ENCODE results near the gene HECTD2. TPM values are rescaled to one million over a fixed set of nuclear protein-coding genes. Genes with fewer than 3 reads are reported as not detected.

The HECTD2 gene
- total and polyA plus RNA-seq, 2 of the 8 experiments (the other 6 are each of a cell fraction or from before 2014, with no cell fraction given), result 5.7 to 11.9 TPM

DNA sequence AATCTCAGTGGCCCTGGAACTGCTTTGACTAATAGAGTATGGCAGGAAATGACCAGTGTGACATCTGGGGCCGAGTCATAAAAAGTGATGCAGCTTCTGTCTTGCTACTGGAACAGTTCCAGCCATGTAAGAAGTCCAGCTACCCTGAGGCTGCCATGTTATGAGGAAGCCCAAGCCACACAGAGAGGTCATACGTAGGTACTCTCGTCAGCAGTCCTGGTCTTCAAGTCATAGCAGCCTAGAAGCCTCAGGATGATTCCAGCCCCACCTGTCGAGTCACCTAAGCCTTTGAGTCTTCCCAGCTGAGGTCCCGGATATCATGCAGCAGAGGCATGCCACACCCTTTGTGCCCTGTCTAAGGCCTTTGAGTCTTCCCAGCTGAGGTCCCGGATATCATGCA lies 130.6 kb downstream of the HECTD2 start:
- no peak overlapping the region for H3K9ac ChIP-seq (replicated peaks in 1 of 4; ENCODE audit: extremely low read depth in 1 of 4, low read depth in 3 of 4, low read length in 3 of 4)
- H3K36me3 ChIP-seq (ENCODE audit: control insufficient read depth in 2 of 4, insufficient read depth in 4 of 4, low read length in 3 of 4), result no peaks in the 10 kb centered on the region
- no peak overlapping the region for H3K23ac ChIP-seq (ENCODE audit: insufficient read length)
- H2BK5ac ChIP-seq (ENCODE audit: low read depth, low read length), result no peak overlapping the region
- no peak overlapping the region for H3K4me3 ChIP-seq (ENCODE audit: extremely low read depth in 1 of 4, insufficient read depth in 2 of 4, low read depth in 3 of 4, low read length in 4 of 4)
- TF ChIP-seq KDM4A (IDR thresholded peaks at IDR 0.05; ENCODE audit: low read depth, low read length, severe bottlenecking) (no peak), RXRA (IDR thresholded peaks at IDR 0.05; ENCODE audit: insufficient read depth, low read depth, low read length) (no peak), GTF2F1 (IDR thresholded peaks at IDR 0.05; ENCODE audit: borderline replicate concordance, low read depth, low read length) (no peak), TCF12 (IDR thresholded peaks at IDR 0.05; ENCODE audit: low read depth, low read length) (no peak), SP4 (IDR thresholded peaks at IDR 0.05; ENCODE audit: low read length) (no peak), HDAC2 (IDR thresholded peaks at IDR 0.05; ENCODE audit: borderline replicate concordance in 1 of 2, low read depth in 2 of 2, low read length in 2 of 2) (no peak), YY1 (IDR thresholded peaks at IDR 0.05; ENCODE audit: low read depth, low read length) (no peak), SAP30 (IDR thresholded peaks at IDR 0.05; ENCODE audit: insufficient read depth, insufficient replicate concordance, low read length) (no peak), SRF (IDR thresholded peaks at IDR 0.05; ENCODE audit: low read depth, low read length) (no peak), TEAD4 (IDR thresholded peaks at IDR 0.05; ENCODE audit: low read depth, low read length) (no peak), KDM5A (IDR thresholded peaks at IDR 0.05; ENCODE audit: low read length) (no peak)
- TF ChIP-seq, protein P1, sequence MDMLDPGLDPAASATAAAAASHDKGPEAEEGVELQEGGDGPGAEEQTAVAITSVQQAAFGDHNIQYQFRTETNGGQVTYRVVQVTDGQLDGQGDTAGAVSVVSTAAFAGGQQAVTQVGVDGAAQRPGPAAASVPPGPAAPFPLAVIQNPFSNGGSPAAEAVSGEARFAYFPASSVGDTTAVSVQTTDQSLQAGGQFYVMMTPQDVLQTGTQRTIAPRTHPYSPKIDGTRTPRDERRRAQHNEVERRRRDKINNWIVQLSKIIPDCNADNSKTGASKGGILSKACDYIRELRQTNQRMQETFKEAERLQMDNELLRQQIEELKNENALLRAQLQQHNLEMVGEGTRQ (IDR thresholded peaks at IDR 0.05; ENCODE audit: low read length), result no peak
- H3K79me2 ChIP-seq (ENCODE audit: control insufficient read depth in 1 of 2, insufficient read depth in 2 of 2, low read length in 2 of 2), result no peaks in the 10 kb centered on the region
- no peak overlapping the region for H2AFZ ChIP-seq (ENCODE audit: low read length)
- H3K9me3 ChIP-seq (ENCODE audit: insufficient read depth in 2 of 2, low read depth in 1 of 2, low read length in 1 of 2), result peaks cover 0 to 8% of the 10 kb centered on the region in 2 experiments; a peak in 1 of 4 replicates
- no peak overlapping the region for H3K18ac ChIP-seq (ENCODE audit: extremely low read depth, low read length)
- H4K91ac ChIP-seq (replicated peaks; ENCODE audit: insufficient read length, low read length), result no peak overlapping the region
- no peak overlapping the region for H3K56ac ChIP-seq (replicated peaks; ENCODE audit: insufficient read length, low read depth, low read length)
- no peak overlapping the region for H4K5ac ChIP-seq (ENCODE audit: insufficient read length, low read depth, low read length)
- CTCF ChIA-PET (ENCODE audit: partially characterized antibody), result interaction anchor here (1.5 to 4.2 kb wide), 3 partner anchors 11 to 95 kb away, joined by 4 to 29 read pairs (median 4); no protein-coding TSS in a partner anchor
- H4K20me1 ChIP-seq (replicated peaks in 1 of 2; ENCODE audit: control insufficient read depth in 1 of 2, insufficient read depth in 2 of 2, low read length in 2 of 2), result no peaks in the 10 kb centered on the region
- no peak overlapping the region for H2BK15ac ChIP-seq (ENCODE audit: low read length)
- no peaks in the 10 kb centered on the region for H3K27me3 ChIP-seq (replicated peaks in 1 of 4; ENCODE audit: control insufficient read depth in 3 of 4, extremely low read depth in 1 of 4, insufficient read depth in 3 of 4, low read length in 3 of 4)
- no peak overlapping the region for H3K4ac ChIP-seq (replicated peaks; ENCODE audit: insufficient read length, low read depth, low read length)
- no peaks in the 10 kb centered on the region for H3K23me2 ChIP-seq (ENCODE audit: low read depth, low read length)
- H3K14ac ChIP-seq (ENCODE audit: insufficient read length), result no peak overlapping the region
- H2AK5ac ChIP-seq (ENCODE audit: low read depth, low read length), result no peak overlapping the region
- peak in 1 of 2 experiments; percentile 16 for DNase-seq (ENCODE audit: low read depth in 1 of 2, low spot score in 2 of 2)
- no peak overlapping the region for H3K4me2 ChIP-seq (ENCODE audit: insufficient read depth in 1 of 2, low read depth in 2 of 2, low read length in 2 of 2)
- no peaks in the 10 kb centered on the region for H3K79me1 ChIP-seq (ENCODE audit: low read depth, low read length)
- WGBS, 2 experiments (ENCODE audit: extremely low coverage in 1 of 2, insufficient coverage in 1 of 2, insufficient read length in 1 of 2, insufficient replicate concordance in 2 of 2, low coverage in 1 of 2, low lambda C conversion rate in 2 of 2, missing lambda C conversion rate in 1 of 2), result 81% methylated on average over 6 of the region's 6 CpGs; no CpG with 5 or more reads in 1 of the 2 experiments
- FAIRE-seq, result no peak
- H2BK12ac ChIP-seq (ENCODE audit: low read depth, low read length), result no peak overlapping the region
- H2BK120ac ChIP-seq (replicated peaks; ENCODE audit: low read depth, low read length), result no peak overlapping the region
- POLR2A ChIA-PET (ENCODE audit: partially characterized antibody), result no interaction called here
- no peaks in the 10 kb centered on the region for H3K4me1 ChIP-seq (replicated peaks in 1 of 4; ENCODE audit: control insufficient read depth in 3 of 4, insufficient read depth in 4 of 4, low read length in 3 of 4)
- no peak overlapping the region for H2BK20ac ChIP-seq (ENCODE audit: low read length)
- H4K8ac ChIP-seq (ENCODE audit: extremely low read depth, insufficient read depth, low read length), result no peak overlapping the region
- H3K27ac ChIP-seq (ENCODE audit: low read depth, low read length), result no peak overlapping the region

All from H1 (cell line).